ENCODE data around the gene ADAMTS9. TPM values are rescaled to one million over a fixed set of nuclear protein-coding genes. Genes with fewer than 3 reads are reported as not detected.

ADAMTS9 gene
- total and polyA plus RNA-seq, 2 of the 13 experiments (the other 11 are each of a cell fraction or from before 2014, with no cell fraction given), result 0.02 to 0.09 TPM

DNA sequence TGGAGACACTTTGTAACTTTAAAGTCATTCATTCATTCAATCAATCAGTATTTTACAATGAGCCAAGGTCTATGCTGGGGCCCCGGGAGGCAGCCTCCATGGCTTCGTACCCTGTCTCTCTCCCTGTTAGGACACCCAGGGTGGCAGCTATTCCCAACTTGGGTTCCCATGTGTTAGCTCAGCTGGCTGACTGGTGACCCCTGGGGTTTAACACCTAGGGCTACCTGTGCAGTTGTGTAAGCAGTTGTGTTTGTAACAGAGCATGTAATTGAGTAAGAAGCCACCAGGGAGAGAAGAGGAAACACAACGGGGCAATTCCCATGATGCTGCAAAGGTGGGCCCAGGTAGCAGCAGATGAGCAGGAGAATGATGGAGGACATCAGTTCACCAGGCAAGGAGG lies 132.4 kb downstream of the ADAMTS9 start:
- Histone ChIP-seq H3K9ac (ENCODE audit: insufficient read depth, low read depth, low read length) (no peak overlapping the region), H3K9me3 (ENCODE audit: low read length) (no peaks in the 10 kb centered on the region), H3K36me3 (replicated peaks in 1 of 2; ENCODE audit: control insufficient read depth in 1 of 2, insufficient read depth in 2 of 2, low read length in 2 of 2) (no peaks in the 10 kb centered on the region), H3K27ac (ENCODE audit: extremely low read length, insufficient read depth, low read length) (no peak overlapping the region), H3K4me3 (replicated peaks in 1 of 3; ENCODE audit: insufficient read depth in 1 of 3, low read depth in 2 of 3, low read length in 3 of 3) (no peak overlapping the region), H3K4me2 (ENCODE audit: low read depth, low read length) (no peak overlapping the region), H3K79me2 (ENCODE audit: insufficient read depth, low read length) (no peaks in the 10 kb centered on the region), H3K27me3 (ENCODE audit: control insufficient read depth in 1 of 2, insufficient read depth in 2 of 2, low read length in 2 of 2) (no peaks in the 10 kb centered on the region; a peak in 1 of 5 replicates), H4K20me1 (ENCODE audit: insufficient read depth, low read length) (no peaks in the 10 kb centered on the region), H2AFZ (ENCODE audit: low read length) (no peak overlapping the region), H3K4me1 (ENCODE audit: insufficient read depth, low read length) (peaks cover 10% of the 10 kb centered on the region; the same call in 1 of the 2 replicates)
- in situ Hi-C loops (cut with HindIII; ENCODE audit: extremely low pct_ligation_motif_present, low pct_unique_long_range_greater_than_20kb), result no loop called here
- CTCF ChIA-PET (ENCODE audit: low intra/inter-chr PET ratio, low total read pairs), result no interaction called here
- no peak for TF ChIP-seq RXRA (CRISPR knock-in tag; IDR thresholded peaks at IDR 0.05)
- TF ChIP-seq, protein P1, sequence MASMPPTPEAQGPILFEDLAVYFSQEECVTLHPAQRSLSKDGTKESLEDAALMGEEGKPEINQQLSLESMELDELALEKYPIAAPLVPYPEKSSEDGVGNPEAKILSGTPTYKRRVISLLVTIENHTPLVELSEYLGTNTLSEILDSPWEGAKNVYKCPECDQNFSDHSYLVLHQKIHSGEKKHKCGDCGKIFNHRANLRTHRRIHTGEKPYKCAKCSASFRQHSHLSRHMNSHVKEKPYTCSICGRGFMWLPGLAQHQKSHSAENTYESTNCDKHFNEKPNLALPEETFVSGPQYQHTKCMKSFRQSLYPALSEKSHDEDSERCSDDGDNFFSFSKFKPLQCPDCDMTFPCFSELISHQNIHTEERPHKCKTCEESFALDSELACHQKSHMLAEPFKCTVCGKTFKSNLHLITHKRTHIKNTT (CRISPR knock-in tag; IDR thresholded peaks at IDR 0.05), result no peak
- no peak for TF ChIP-seq POLR2A (IDR thresholded peaks at IDR 0.05; ENCODE audit: insufficient read depth in 1 of 2, low read depth in 2 of 2, low read length in 2 of 2)
- TF ChIP-seq PRPF4 (IDR thresholded peaks at IDR 0.05; ENCODE audit: low read depth, low read length, poor library complexity, severe bottlenecking), result no peak
- TF ChIP-seq MTA3 (CRISPR knock-in tag; IDR thresholded peaks at IDR 0.05), result no peak
- TF ChIP-seq MIXL1 (CRISPR knock-in tag; IDR thresholded peaks at IDR 0.05), result no peak
- TF ChIP-seq, protein P2, sequence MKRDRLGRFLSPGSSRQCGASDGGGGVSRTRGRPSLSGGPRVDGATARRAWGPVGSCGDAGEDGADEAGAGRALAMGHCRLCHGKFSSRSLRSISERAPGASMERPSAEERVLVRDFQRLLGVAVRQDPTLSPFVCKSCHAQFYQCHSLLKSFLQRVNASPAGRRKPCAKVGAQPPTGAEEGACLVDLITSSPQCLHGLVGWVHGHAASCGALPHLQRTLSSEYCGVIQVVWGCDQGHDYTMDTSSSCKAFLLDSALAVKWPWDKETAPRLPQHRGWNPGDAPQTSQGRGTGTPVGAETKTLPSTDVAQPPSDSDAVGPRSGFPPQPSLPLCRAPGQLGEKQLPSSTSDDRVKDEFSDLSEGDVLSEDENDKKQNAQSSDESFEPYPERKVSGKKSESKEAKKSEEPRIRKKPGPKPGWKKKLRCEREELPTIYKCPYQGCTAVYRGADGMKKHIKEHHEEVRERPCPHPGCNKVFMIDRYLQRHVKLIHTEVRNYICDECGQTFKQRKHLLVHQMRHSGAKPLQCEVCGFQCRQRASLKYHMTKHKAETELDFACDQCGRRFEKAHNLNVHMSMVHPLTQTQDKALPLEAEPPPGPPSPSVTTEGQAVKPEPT (CRISPR knock-in tag; IDR thresholded peaks at IDR 0.05; ENCODE audit: low read depth), result no peak
- TF ChIP-seq SAP130 (CRISPR knock-in tag; IDR thresholded peaks at IDR 0.05; ENCODE audit: low read depth), result no peak
- TF ChIP-seq SATB2 (CRISPR knock-in tag; IDR thresholded peaks at IDR 0.05), result no peak
- 43% methylated on average over 3 of the region's 3 CpGs for WGBS (ENCODE audit: low lambda C conversion rate)
- POLR2A ChIA-PET, result no interaction called here
- DNase-seq (ENCODE audit: low spot score), result no peak
- no peak for ATAC-seq
- no peak for FAIRE-seq
- intact Hi-C loops (cut with micrococcal nuclease; ENCODE audit: unreplicated experiment), result no loop called here
- no TSS peak for BruUV-seq (replicated peaks)
